Heart left ventricle (tissue), 16 donors: ENCODE measurements around the gene NDUFS8. TPM values are rescaled to one million over a fixed set of nuclear protein-coding genes. Genes with fewer than 3 reads are reported as not detected.

ENCODE experiments used
- ATAC-seq, 4 donors: fragments of 200-7000 bp; cut with Tn5 transposase; one replicate each; pipeline ENCODE4 v1.9.1; 2020 to 2022; ENCODE audit warnings: moderate library complexity in 4 of 4, mild to moderate bottlenecking in 3 of 4, moderate number of reproducible peaks in 1 of 4
- DNase-seq, 5 donors: peaks; one replicate each; pipeline ENCODE4 v3.0.0-alpha.2; 2020
- H3K27ac ChIP-seq, 12 donors: fragments of 200-600 bp; sonication (generic) in 4 of 12; one replicate each; pipeline versions ENCODE4 v1.5.0 to v1.8.0; 2016 to 2022; ENCODE audit warnings: mild to moderate bottlenecking in 2 of 12
- H3K27me3 ChIP-seq, 9 donors: fragments of 200-600 bp; sonication (generic) in 2 of 9; one replicate each; pipeline versions ENCODE4 v1.5.1 to v1.8.0; 2016 to 2022; ENCODE audit warnings: mild to moderate bottlenecking in 3 of 9
- H3K36me3 ChIP-seq, 9 donors: fragments of 200-600 bp; sonication (generic) in 2 of 9; one replicate each; pipeline versions ENCODE4 v1.5.0 to v1.8.0; 2018 to 2022; ENCODE audit warnings: mild to moderate bottlenecking in 2 of 9
- H3K4me1 ChIP-seq, 12 donors: fragments of 200-600 bp; sonication (generic) in 4 of 12; one replicate each; pipeline versions ENCODE4 v1.5.0 to v1.8.0; 2016 to 2022; ENCODE audit warnings: mild to moderate bottlenecking in 3 of 12
- H3K4me3 ChIP-seq, 12 donors: fragments of 200-600 bp; sonication (generic) in 4 of 12; one replicate each; pipeline versions ENCODE4 v1.5.0 to v1.8.0; 2017 to 2022; ENCODE audit warnings: mild to moderate bottlenecking in 9 of 12, moderate library complexity in 4 of 12
- H3K9me3 ChIP-seq, 12 donors: fragments of 200-600 bp; sonication (generic) in 4 of 12; one replicate each; pipeline versions ENCODE4 v1.5.0 to v1.8.0; 2016 to 2022; ENCODE audit warnings: mild to moderate bottlenecking in 1 of 12
- CTCF ChIP-seq, 12 donors: fragments of 200-600 bp; sonication (generic) in 4 of 12; IDR thresholded peaks; one replicate each; pipeline versions ENCODE4 v1.5.0 to v1.8.0; 2018 to 2022; ENCODE audit warnings: antibody characterized with exemption in 12 of 12, mild to moderate bottlenecking in 5 of 12
- POLR2A ChIP-seq, 2 donors: fragments of 450-650 bp; IDR thresholded peaks; one replicate each; pipeline ENCODE4 v1.6.1; 2017; ENCODE audit warnings: antibody characterized with exemption in 2 of 2, mild to moderate bottlenecking in 2 of 2, moderate library complexity in 2 of 2
- WGBS, 4 donors: extraction: QIAGEN DNeasy Blood & Tissue Kit in 2 of 4; methylation state at CpG; one replicate each; pipeline versions ENCODE4 v1.1.5 to v1.1.7; 2013 to 2018; 5-methylcytosine and 5-hydroxymethylcytosine counted together
- intact Hi-C, 10 donors: fragments of 100-400 bp; cut with DNase I; formaldehyde crosslinking; loops; one replicate each; pipeline versions ENCODE4 v1.11.1 to v1.14.2; 2022
- polyA plus RNA-seq, 2 donors: library from polyadenylated mRNA; stranded (reverse); fragments of 200-250 nt; gene quantifications; one replicate each; pipeline ENCODE4 v1.2.3, GENCODE V29; 2013
- total RNA-seq, 9 donors: library from RNA; depleted of rRNA in 2 of 9; stranded (reverse); fragments of >200 nt in 2 of 9; fragmentation: NEBNext Ultra II Directional in 3 of 9; extraction: Animal tissue kit (Norgen Biotek cat#: 25700) in 3 of 9; gene quantifications; one replicate each; pipeline versions ENCODE4 v1.1.0 to v1.2.4, GENCODE V29; 2016 to 2023
- donor health status: ischemic (EF 13 %, LVEDD 7.1; RV severe dilation, severe dysfunction).
- donor health status: healthy with polysubstance abuse.
- donor health status: DM: no; HTN: yes; CAD: no.
- donor health status: DM: no; HTN: no; CAD: no.
- donor health status: ischemic (EF 25% LVEDD 6.9; RV normal size, moderate dysfunction).
- donor health status: ischemic (EF 25% LVEDD 5.7; RV mildly dilated, moderate dysfunction).
- donor health status: healthy.
- donor health status: DM: yes; HTN: yes; CAD: no.
- donor health status: ischemic (EF 35%, LVEDD 5.7; RV mildly dilated, moderate dysfunction).
- donor health status: nonischemic (EF 11% LVEDD 7.7; RV severe dilation, severe dysfunction).
- donor health status: DM: yes; HTN: yes; CAD: no.
- donor health status: PGD.
- donor health status: ischemic (EF 29% LVEDD 5.4; RV normal size, mild dysfunction).
- donor health status: nonischemic (EF 23%, LVEDD 6.1; RV moderate dilation, normal function).

The NDUFS8 gene
- total and polyA plus RNA-seq, 11 donors = 262 to 948 (median 365) TPM

GRCh38 chr11:68010090-68011041 is 20.1 kb upstream of the NDUFS8 start, which contains the start of gene ALDH3B1:
TSS of gene ALDH3B1 (plus strand) at chr11:68010327. CDS start at chr11:68015298, 4,971 bp downstream.
- Histone ChIP-seq H3K4me3 (peak within 1 kb of the TSS in 10 of 12 donors; percentile 7 to 60 (median 38)), H3K27ac (peak within 1 kb of the TSS; percentile 55 to 96 (median 78)), H3K4me1 (peaks cover 0 to 69% (median 20%) of the 10 kb centered on the region in 12 donors), H3K9me3 (no peaks in the 10 kb centered on the region), H3K36me3 (no peaks in the 10 kb centered on the region), H3K27me3 (no peaks in the 10 kb centered on the region)
- TF ChIP-seq CTCF (IDR thresholded peaks at IDR 0.05) (no peak), POLR2A (IDR thresholded peaks at IDR 0.05) (peak in 1 of 2 donors; percentile 39)
- ATAC-seq (peak; percentile 77 to 87 (median 84)), DNase-seq (peak; percentile 84 to 94 (median 90))
- 11 to 23% (median 17%) methylated on average over 24 to 33 of the region's 33 CpGs for WGBS, 4 donors
- intact Hi-C loops = loop anchor here in 1 of 10 donors (10.0 kb wide), 1 partner anchor 194 kb away; no protein-coding TSS in a partner anchor

GRCh38 chr11:68011051-68011943 is 19.2 kb upstream of the NDUFS8 start:
- TF ChIP-seq CTCF (IDR thresholded peaks at IDR 0.05) (no peak), POLR2A (IDR thresholded peaks at IDR 0.05) (no peak)
- DNase-seq (no peak), ATAC-seq (no peak)
- WGBS, 4 donors = 84 to 90% (median 86%) methylated on average over 16 of the region's 16 CpGs
- intact Hi-C loops = loop anchor here in 1 of 10 donors (10.0 kb wide), 1 partner anchor 194 kb away; no protein-coding TSS in a partner anchor
- H3K4me1 ChIP-seq = peaks cover 0 to 69% (median 20%) of the 10 kb centered on the region in 12 donors
- H3K36me3 ChIP-seq = no peaks in the 10 kb centered on the region
- H3K9me3 ChIP-seq = no peaks in the 10 kb centered on the region
- H3K27me3 ChIP-seq = no peaks in the 10 kb centered on the region
- peak overlapping the region in 9 of 12 donors; percentile 29 to 60 (median 40) for H3K4me3 ChIP-seq
- peak overlapping the region in 10 of 12 donors; percentile 63 to 96 (median 80) for H3K27ac ChIP-seq

GRCh38 chr11:68012044-68012842 is 18.2 kb upstream of the NDUFS8 start:
- Histone ChIP-seq H3K27me3 (no peaks in the 10 kb centered on the region), H3K9me3 (no peaks in the 10 kb centered on the region), H3K36me3 (no peaks in the 10 kb centered on the region), H3K4me1 (peaks cover 0 to 72% (median 22%) of the 10 kb centered on the region in 12 donors), H3K4me3 (peak overlapping the region in 1 of 12 donors; percentile 60), H3K27ac (peak overlapping the region in 2 of 12 donors; percentile 85 to 96)
- WGBS, 4 donors = 84 to 92% (median 88%) methylated on average over 16 to 17 of the region's 17 CpGs
- intact Hi-C loops = loop anchor here in 1 of 10 donors (10.0 kb wide), 1 partner anchor 193 kb away; no protein-coding TSS in a partner anchor
- no peak for DNase-seq
- no peak for TF ChIP-seq POLR2A (IDR thresholded peaks at IDR 0.05)
- TF ChIP-seq CTCF (IDR thresholded peaks at IDR 0.05) = no peak
- ATAC-seq = no peak
